ENCODE data around the gene E2F8. TPM values are rescaled to one million over a fixed set of nuclear protein-coding genes. Genes with fewer than 3 reads are reported as not detected.

Gene E2F8
- 4.0 TPM for polyA plus RNA-seq (2013, experiment 1 of 2)
- 4.6 TPM for polyA plus RNA-seq (2013, experiment 2 of 2)

DNA sequence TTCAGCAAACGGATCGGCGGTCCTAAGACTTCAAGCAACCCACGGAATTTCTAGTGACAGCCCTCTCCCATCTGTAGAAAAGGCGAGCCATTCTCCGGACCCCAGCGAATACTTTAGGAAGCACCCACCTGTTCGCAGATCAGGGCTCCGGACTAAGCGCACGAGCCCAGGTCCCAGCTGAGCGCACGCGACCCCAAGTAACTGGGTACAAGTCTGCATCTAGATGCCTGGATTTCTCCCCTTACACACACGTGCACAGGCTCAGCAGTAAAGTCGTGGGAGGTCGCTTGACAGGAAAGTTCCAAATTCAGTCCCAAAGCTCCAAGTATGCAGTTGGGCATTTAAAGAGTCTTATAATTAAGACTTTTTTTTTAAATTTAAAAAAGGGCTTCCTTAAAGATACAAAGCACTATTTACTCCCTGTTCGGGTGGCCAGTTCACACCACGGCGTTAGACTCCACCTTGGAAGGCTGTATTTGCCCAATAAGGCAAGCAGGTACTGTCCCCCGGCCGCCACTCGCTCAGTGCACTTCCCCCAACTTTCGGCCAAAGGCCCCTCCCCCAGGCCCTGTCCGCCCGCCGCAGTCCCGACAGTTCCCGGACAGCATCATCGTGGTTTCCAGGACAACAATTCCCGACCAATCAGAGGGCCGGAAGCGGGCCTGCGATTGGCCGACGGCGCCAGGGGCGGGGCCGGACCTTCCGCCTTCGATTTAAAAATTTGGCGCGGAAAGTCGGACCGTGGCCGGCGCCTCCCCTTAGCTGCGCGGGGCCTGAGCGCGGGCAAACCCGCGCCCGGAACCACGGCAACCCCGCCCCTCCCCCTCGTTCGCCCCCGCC, at the start of gene E2F8:
Gene E2F8 (minus strand): TSS at position 526 of the 840 bp plus-strand sequence. CDS start 824 bp downstream, outside the sequence.
- Histone ChIP-seq H2AFZ (ENCODE audit: low read length) (peak within 1 kb of the TSS; percentile 86), H3K4me2 (ENCODE audit: insufficient read depth, low read length, poor library complexity, severe bottlenecking) (peak within 1 kb of the TSS; percentile 98), H3K14ac (ENCODE audit: low read length) (peak within 1 kb of the TSS; percentile 83), H3K18ac (ENCODE audit: low read length) (peak within 1 kb of the TSS; percentile 96), H4K8ac (ENCODE audit: low read depth, low read length) (no peak within 1 kb of the TSS), H4K91ac (ENCODE audit: low read depth, low read length, poor library complexity) (no peak within 1 kb of the TSS), H3K36me3 (replicated peaks in 1 of 2; ENCODE audit: control insufficient read depth in 2 of 2, insufficient read depth in 2 of 2, low read length in 2 of 2) (peaks cover 6 to 36% of the 10 kb centered on the region in 2 donors), H2BK5ac (ENCODE audit: low read length) (peak within 1 kb of the TSS; percentile 78), H3K79me1 (ENCODE audit: low read depth, low read length) (no peaks in the 10 kb centered on the region), H3K23ac (ENCODE audit: low read depth, low read length, poor library complexity) (peak within 1 kb of the TSS; percentile 39), H3K9me3 (replicated peaks in 1 of 2; ENCODE audit: control insufficient read depth in 2 of 2, insufficient read depth in 1 of 2, low read depth in 1 of 2, low read length in 2 of 2) (no peaks in the 10 kb centered on the region), H2BK12ac (ENCODE audit: low read length) (no peak within 1 kb of the TSS), H3K4me1 (ENCODE audit: control insufficient read depth in 2 of 2, insufficient read depth in 1 of 2, low read depth in 1 of 2, low read length in 2 of 2) (peaks cover 8% of the 10 kb centered on the region in 2 donors), H3K27me3 (ENCODE audit: control insufficient read depth in 3 of 3, insufficient read depth in 3 of 3, low read depth in 1 of 3, low read length in 3 of 3) (peaks cover 3 to 38% (median 26%) of the 10 kb centered on the region in 3 experiments), H2BK120ac (ENCODE audit: low read depth, low read length) (no peak within 1 kb of the TSS), H3K9ac (ENCODE audit: low read depth, low read length, poor library complexity) (peak within 1 kb of the TSS; percentile 86), H2AK5ac (ENCODE audit: low read depth, low read length) (no peak within 1 kb of the TSS), H3K27ac (replicated peaks; ENCODE audit: low read length) (peak within 1 kb of the TSS; percentile 51), H3K4me3 (ENCODE audit: low read length in 2 of 2) (peak within 1 kb of the TSS; percentile 70 to 96), H2BK15ac (ENCODE audit: low read length) (no peak within 1 kb of the TSS), H3K4ac (ENCODE audit: low read length) (no peak within 1 kb of the TSS)
- WGBS, 2 donors (ENCODE audit: extremely low coverage in 2 of 2, insufficient read length in 2 of 2, insufficient replicate concordance in 1 of 2): no CpG with 5 or more reads among the region's 59 CpGs
- peak; percentile 95 for DNase-seq (ENCODE audit: low spot score)

GRCh38 chr11:19290356-19290755, 49.6 kb upstream of the E2F8 start:
- Histone ChIP-seq H3K9me3 (replicated peaks in 1 of 2; ENCODE audit: control insufficient read depth in 2 of 2, insufficient read depth in 1 of 2, low read depth in 1 of 2, low read length in 2 of 2) (no peaks in the 10 kb centered on the region), H3K4me3 (ENCODE audit: low read length in 2 of 2) (no peak overlapping the region), H3K4me1 (ENCODE audit: control insufficient read depth in 2 of 2, insufficient read depth in 1 of 2, low read depth in 1 of 2, low read length in 2 of 2) (no peaks in the 10 kb centered on the region), H4K91ac (ENCODE audit: low read depth, low read length, poor library complexity) (no peak overlapping the region), H3K79me1 (ENCODE audit: low read depth, low read length) (no peaks in the 10 kb centered on the region), H3K23ac (ENCODE audit: low read depth, low read length, poor library complexity) (no peak overlapping the region), H3K36me3 (replicated peaks in 1 of 2; ENCODE audit: control insufficient read depth in 2 of 2, insufficient read depth in 2 of 2, low read length in 2 of 2) (no peaks in the 10 kb centered on the region), H2AK5ac (ENCODE audit: low read depth, low read length) (no peak overlapping the region), H3K4ac (ENCODE audit: low read length) (no peak overlapping the region), H3K27ac (replicated peaks; ENCODE audit: low read length) (no peak overlapping the region), H3K14ac (ENCODE audit: low read length) (no peak overlapping the region), H3K18ac (ENCODE audit: low read length) (peak overlapping the region; percentile 15), H2BK12ac (ENCODE audit: low read length) (no peak overlapping the region), H2AFZ (ENCODE audit: low read length) (no peak overlapping the region), H2BK15ac (ENCODE audit: low read length) (no peak overlapping the region), H2BK120ac (ENCODE audit: low read depth, low read length) (no peak overlapping the region), H3K9ac (ENCODE audit: low read depth, low read length, poor library complexity) (no peak overlapping the region), H3K27me3 (ENCODE audit: control insufficient read depth in 3 of 3, insufficient read depth in 3 of 3, low read depth in 1 of 3, low read length in 3 of 3) (peaks cover 0 to 72% (median 20%) of the 10 kb centered on the region in 3 experiments), H3K4me2 (ENCODE audit: insufficient read depth, low read length, poor library complexity, severe bottlenecking) (no peak overlapping the region), H4K8ac (ENCODE audit: low read depth, low read length) (no peak overlapping the region), H2BK5ac (ENCODE audit: low read length) (no peak overlapping the region)
- DNase-seq (ENCODE audit: low spot score): no peak
- no CpG with 5 or more reads among the region's 2 CpGs for WGBS, 2 donors (ENCODE audit: extremely low coverage in 2 of 2, insufficient read length in 2 of 2, insufficient replicate concordance in 1 of 2)

DNA sequence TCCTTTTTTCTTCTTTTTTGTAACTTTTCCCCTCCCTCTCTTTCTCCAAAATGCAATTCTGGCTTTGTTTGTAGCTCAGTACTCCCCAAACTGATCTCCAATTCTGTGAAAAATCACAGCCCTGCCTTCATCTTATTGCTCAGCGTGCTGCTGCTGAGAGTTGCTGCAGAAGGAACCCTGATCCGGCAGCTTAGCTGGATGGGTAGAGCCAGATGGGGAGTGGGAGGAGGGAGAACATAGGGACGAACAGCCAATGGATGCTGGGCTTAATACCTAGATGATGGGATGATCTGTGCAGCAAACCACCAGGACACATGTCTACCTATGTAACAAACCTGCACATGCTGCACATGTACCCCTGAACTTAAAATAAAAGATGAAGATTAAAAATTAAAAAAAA, 47.5 kb upstream of the E2F8 start:
- Histone ChIP-seq H2AK5ac (ENCODE audit: low read depth, low read length) (no peak overlapping the region), H3K27me3 (ENCODE audit: control insufficient read depth in 3 of 3, insufficient read depth in 3 of 3, low read depth in 1 of 3, low read length in 3 of 3) (peaks cover 0 to 81% (median 11%) of the 10 kb centered on the region in 3 experiments)
- no peak for DNase-seq (ENCODE audit: low spot score)

DNA sequence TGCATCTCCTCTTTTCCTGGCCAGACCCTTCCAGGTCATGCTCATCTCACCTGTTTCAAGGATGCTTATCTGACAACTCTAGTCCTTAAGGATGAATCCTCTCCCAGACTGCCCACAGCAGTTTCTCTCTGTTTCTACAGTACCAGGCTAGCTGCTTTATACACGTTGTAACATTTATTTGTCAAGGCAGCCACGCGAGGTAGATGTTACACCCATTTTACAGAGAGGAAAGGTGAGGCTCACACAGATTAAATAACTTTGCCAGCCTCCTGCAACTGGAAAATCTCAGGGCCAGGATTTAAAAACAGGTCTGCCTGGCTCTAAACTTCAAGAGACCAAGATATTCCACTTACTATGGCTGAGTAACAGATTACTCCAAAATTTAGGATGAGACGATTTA, 45.7 kb upstream of the E2F8 start:
- Histone ChIP-seq H3K4me3 (ENCODE audit: low read length in 2 of 2) (no peak overlapping the region), H4K91ac (ENCODE audit: low read depth, low read length, poor library complexity) (no peak overlapping the region), H3K36me3 (replicated peaks in 1 of 2; ENCODE audit: control insufficient read depth in 2 of 2, insufficient read depth in 2 of 2, low read length in 2 of 2) (no peaks in the 10 kb centered on the region), H3K79me1 (ENCODE audit: low read depth, low read length) (no peaks in the 10 kb centered on the region), H2BK120ac (ENCODE audit: low read depth, low read length) (no peak overlapping the region), H3K27me3 (ENCODE audit: control insufficient read depth in 3 of 3, insufficient read depth in 3 of 3, low read depth in 1 of 3, low read length in 3 of 3) (peaks cover 0 to 74% (median 10%) of the 10 kb centered on the region in 3 experiments), H3K4ac (ENCODE audit: low read length) (no peak overlapping the region), H3K4me1 (ENCODE audit: control insufficient read depth in 2 of 2, insufficient read depth in 1 of 2, low read depth in 1 of 2, low read length in 2 of 2) (peaks cover 0 to 3% of the 10 kb centered on the region in 2 donors), H2AK5ac (ENCODE audit: low read depth, low read length) (no peak overlapping the region), H2BK5ac (ENCODE audit: low read length) (no peak overlapping the region), H3K4me2 (ENCODE audit: insufficient read depth, low read length, poor library complexity, severe bottlenecking) (no peak overlapping the region), H4K8ac (ENCODE audit: low read depth, low read length) (no peak overlapping the region), H3K9me3 (replicated peaks in 1 of 2; ENCODE audit: control insufficient read depth in 2 of 2, insufficient read depth in 1 of 2, low read depth in 1 of 2, low read length in 2 of 2) (no peaks in the 10 kb centered on the region), H3K23ac (ENCODE audit: low read depth, low read length, poor library complexity) (no peak overlapping the region), H3K14ac (ENCODE audit: low read length) (no peak overlapping the region), H2BK12ac (ENCODE audit: low read length) (no peak overlapping the region), H2AFZ (ENCODE audit: low read length) (no peak overlapping the region), H3K18ac (ENCODE audit: low read length) (no peak overlapping the region), H2BK15ac (ENCODE audit: low read length) (no peak overlapping the region), H3K27ac (replicated peaks; ENCODE audit: low read length) (no peak overlapping the region), H3K9ac (ENCODE audit: low read depth, low read length, poor library complexity) (no peak overlapping the region)
- no CpG with 5 or more reads among the region's 4 CpGs for WGBS, 2 donors (ENCODE audit: extremely low coverage in 2 of 2, insufficient read length in 2 of 2, insufficient replicate concordance in 1 of 2)
- no peak for DNase-seq (ENCODE audit: low spot score)

More for the DNA sequence above, 47.5 kb upstream of the E2F8 start:
- no peak overlapping the region for H3K18ac ChIP-seq (ENCODE audit: low read length)
- no peak overlapping the region for H4K91ac ChIP-seq (ENCODE audit: low read depth, low read length, poor library complexity)
- no peak overlapping the region for H3K4me3 ChIP-seq (ENCODE audit: low read length in 2 of 2)
- no peaks in the 10 kb centered on the region for H3K36me3 ChIP-seq (replicated peaks in 1 of 2; ENCODE audit: control insufficient read depth in 2 of 2, insufficient read depth in 2 of 2, low read length in 2 of 2)
- no peak overlapping the region for H3K14ac ChIP-seq (ENCODE audit: low read length)
- H2BK120ac ChIP-seq (ENCODE audit: low read depth, low read length): no peak overlapping the region
- no CpG with 5 or more reads among the region's 3 CpGs for WGBS, 2 donors (ENCODE audit: extremely low coverage in 2 of 2, insufficient read length in 2 of 2, insufficient replicate concordance in 1 of 2)
- H3K9ac ChIP-seq (ENCODE audit: low read depth, low read length, poor library complexity): no peak overlapping the region
- H2BK15ac ChIP-seq (ENCODE audit: low read length): no peak overlapping the region
- no peak overlapping the region for H4K8ac ChIP-seq (ENCODE audit: low read depth, low read length)
- H3K4me2 ChIP-seq (ENCODE audit: insufficient read depth, low read length, poor library complexity, severe bottlenecking): no peak overlapping the region
- no peaks in the 10 kb centered on the region for H3K79me1 ChIP-seq (ENCODE audit: low read depth, low read length)
- H3K4me1 ChIP-seq (ENCODE audit: control insufficient read depth in 2 of 2, insufficient read depth in 1 of 2, low read depth in 1 of 2, low read length in 2 of 2): peaks cover 0 to 3% of the 10 kb centered on the region in 2 donors
- H3K9me3 ChIP-seq (replicated peaks in 1 of 2; ENCODE audit: control insufficient read depth in 2 of 2, insufficient read depth in 1 of 2, low read depth in 1 of 2, low read length in 2 of 2): no peaks in the 10 kb centered on the region
- no peak overlapping the region for H2AFZ ChIP-seq (ENCODE audit: low read length)
- no peak overlapping the region for H3K4ac ChIP-seq (ENCODE audit: low read length)
- no peak overlapping the region for H3K27ac ChIP-seq (replicated peaks; ENCODE audit: low read length)
- no peak overlapping the region for H2BK5ac ChIP-seq (ENCODE audit: low read length)
- H2BK12ac ChIP-seq (ENCODE audit: low read length): no peak overlapping the region
- H3K23ac ChIP-seq (ENCODE audit: low read depth, low read length, poor library complexity): no peak overlapping the region
